GM19035 (cell line): ENCODE data around the gene STEAP3.

Experiments
- ATAC-seq: cut with Tn5 transposase; IDR thresholded peaks from one replicate; pipeline ENCODE4 v1.9.1; 2021; ENCODE audit not compliant: unreplicated experiment

STEAP3 gene

DNA sequence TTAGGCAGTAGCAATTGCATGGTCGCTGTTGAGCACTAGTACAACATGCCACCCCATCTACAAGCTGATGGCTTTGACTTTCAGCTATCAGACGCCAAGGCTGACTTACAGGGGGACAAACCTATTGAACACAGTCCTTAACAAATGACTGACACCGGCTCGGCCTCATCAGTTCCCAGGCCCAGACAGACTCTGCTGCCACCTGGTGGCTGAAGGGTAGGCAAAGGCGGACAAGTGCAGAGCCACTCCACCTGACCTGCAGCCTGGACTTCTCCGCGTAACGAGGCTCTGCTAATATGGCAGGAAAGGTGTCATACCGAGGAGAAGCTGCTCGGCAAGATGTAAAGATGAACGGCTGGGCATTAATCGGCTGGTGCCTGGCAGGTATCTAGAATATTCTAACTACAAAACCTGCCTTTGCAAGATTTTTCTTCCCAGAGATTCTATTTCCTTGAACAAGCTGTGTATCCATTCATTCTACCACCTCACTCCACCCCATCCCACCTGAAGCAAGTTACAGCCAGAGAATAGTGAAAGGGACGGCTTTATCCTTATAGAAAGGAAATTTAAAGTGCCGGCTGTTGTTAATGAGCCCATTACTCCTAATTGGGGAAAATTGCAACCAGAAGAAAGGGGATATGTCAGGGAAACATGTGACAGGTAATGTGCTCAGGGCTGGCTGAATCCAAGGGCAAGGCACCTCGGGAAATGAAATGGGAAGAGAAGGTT, 67.4 kb downstream of the STEAP3 start:
- no peak for ATAC-seq

DNA sequence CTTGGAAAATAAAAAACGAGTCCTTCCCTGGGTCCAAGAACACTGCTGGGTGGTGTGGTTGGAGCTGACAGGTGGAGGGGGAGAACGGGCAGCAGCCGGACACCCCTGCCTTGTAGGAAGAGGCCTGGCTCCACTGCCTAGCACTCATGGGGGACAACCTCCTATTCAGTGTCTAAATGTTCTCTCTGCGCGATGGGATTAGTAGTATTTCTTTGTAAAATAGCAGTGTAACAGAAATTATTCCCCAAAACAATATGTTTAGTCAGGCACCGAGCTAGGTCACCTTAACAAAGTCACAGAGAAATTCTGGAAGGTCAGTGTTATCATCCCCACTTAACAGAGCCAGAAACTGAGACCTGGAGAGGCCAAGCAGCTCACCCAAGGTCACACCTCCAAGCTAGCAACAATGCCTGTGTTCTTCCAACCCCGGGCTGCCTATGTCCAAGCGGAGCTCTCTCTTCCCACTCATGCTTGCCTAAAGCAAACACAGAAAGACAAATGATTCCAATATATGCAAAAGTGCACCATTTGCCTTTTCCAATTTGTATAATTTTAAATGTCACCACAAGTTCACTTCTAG, 68.0 kb downstream of the STEAP3 start:
- no peak for ATAC-seq

DNA sequence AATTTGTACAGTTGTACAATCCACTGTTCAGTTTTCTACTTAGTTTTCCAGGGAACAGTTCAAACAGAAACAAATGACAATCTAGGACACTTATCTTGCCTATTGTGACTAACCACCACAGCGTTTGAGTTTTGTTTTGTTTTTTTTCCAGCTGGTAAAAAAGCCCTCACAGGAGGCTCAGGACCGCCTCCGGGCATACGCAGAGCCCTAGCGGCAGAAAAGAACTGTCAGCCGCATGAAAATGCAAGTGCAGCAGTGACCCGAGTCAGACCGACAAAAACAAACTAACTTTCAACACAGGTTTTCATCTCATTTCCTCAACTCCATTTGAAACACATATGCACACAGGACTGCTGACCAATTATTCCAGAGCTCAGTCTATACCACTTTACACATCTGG, 68.6 kb downstream of the STEAP3 start:
- no peak for ATAC-seq

DNA sequence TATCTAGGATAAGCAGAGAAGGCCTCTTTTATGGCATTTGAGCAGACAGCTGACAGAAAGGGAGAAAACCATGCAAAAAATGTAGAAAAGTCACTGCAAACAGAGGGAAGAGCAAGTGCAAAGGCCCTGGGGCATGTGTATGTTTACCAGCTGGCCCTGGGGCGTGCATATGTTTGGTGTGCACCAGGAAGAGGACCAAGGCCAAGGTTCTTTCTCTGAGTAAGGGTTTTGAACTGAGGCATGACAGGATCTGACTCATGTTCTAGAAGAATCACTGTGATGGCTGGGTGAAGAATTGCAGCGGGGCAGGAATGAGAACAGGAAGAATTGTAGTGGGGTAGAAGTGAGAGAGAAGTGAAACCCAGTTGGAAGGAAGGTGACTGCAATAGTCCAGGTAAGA, 69.6 kb downstream of the STEAP3 start:
- ATAC-seq, result no peak

DNA sequence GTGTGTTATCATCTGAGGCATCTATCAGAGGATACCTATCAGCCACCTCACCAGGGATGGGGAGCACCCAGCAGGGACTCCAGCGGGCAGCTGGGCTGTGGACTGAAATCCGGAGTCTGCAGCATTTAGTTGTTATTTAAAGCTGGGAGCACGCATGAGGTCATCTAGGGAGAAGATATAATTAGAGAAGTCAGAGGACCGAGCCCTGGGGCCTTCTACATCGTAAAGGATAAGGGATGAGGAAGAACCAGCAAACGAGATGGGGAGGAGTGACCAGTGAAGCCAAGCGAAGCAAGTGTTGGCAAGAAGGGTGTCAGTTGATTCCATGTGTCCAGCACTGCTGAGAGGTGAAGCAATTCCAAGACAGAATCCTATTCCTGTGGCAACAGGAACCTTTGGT, 70.3 kb downstream of the STEAP3 start:
- ATAC-seq, result no peak

DNA sequence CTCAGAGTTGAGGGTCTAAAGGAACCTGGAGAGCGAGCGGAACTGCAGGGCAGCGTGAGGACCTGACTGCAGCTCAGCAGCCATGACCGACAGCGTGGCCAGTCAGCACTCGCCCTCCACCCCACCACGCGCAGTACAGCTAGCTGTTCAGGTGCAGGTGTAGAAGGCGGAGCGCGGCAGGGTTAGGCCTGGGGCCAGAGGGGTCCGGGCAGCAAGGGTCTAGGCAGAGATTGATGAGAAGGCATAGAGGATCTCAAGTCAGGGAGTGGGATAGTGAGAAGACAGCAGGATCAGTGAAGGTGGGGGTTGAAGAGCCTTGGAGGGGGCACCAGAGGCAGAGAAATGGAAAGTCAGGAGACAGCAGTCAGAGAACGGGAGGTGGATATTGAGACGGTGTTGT, 71.0 kb downstream of the STEAP3 start:
- no peak for ATAC-seq

DNA sequence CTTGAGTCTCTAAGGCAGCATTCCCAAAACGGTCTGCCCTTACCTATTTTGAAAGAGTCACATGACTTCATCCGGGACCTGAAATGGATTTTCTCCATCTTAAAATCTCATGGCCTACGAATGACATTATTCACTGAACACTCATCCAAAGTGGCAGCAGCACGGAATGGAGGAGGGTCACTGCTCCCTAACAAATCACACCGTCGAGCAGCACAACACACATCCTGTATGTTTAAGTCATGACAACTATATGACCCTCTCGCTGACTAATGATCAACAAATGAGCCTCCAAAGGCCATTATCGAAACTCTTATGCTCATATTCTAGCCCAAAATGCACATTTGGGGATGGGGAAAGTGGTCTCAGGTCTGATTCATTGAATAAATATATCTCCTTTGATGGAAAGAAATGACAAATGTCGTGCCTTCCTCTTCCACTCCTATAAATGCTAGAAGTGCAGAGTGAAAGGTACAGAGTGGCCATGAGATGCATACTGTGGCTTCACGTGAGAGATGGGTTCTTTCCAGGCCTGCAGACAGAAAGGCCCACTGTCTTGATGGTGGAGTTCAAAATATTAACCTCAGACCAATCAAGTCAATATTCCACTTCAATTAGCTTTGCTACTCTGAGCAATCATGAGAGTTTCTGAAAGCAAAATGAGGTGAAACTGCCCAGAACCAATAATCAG, 72.2 kb downstream of the STEAP3 start:
- no peak for ATAC-seq

DNA sequence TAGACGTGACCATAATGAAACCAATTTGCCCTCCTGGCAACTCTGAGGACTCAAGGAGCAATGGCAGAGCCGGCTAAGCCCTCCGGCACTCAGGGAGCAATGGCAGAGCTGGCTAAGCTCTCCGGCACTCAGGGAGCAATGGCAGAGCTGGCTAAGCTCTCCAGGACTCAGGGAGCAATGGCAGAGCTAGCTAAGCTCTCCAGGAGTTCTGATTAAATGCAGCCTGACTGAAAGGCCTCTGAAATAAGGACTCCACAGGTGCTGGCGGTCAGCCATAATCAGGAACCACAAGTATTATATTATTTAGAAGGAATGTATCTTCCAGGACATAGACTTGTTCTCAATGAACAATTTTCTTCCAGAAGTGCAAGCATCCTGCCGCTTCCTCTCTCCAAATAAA, 77.8 kb downstream of the STEAP3 start:
- no peak for ATAC-seq

DNA sequence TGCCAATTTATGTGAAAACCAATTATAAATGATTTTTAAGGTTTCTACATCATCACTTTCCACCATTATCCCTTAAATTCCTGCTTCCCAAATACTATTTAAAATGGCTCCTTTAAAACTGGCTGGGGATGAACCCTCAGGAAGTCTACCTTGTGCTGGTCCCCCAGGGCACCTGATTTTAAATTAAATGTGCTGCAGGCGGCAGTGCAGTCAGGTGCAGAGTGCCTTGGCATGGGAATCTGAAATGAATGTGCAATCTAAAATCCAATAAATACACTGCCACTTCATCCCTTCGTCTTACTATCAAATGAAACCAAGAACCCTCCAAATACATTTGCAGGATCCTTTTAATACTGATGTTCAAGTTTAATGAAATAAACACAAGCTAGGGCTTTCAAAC, 81.2 kb downstream of the STEAP3 start:
- ATAC-seq, result no peak

DNA sequence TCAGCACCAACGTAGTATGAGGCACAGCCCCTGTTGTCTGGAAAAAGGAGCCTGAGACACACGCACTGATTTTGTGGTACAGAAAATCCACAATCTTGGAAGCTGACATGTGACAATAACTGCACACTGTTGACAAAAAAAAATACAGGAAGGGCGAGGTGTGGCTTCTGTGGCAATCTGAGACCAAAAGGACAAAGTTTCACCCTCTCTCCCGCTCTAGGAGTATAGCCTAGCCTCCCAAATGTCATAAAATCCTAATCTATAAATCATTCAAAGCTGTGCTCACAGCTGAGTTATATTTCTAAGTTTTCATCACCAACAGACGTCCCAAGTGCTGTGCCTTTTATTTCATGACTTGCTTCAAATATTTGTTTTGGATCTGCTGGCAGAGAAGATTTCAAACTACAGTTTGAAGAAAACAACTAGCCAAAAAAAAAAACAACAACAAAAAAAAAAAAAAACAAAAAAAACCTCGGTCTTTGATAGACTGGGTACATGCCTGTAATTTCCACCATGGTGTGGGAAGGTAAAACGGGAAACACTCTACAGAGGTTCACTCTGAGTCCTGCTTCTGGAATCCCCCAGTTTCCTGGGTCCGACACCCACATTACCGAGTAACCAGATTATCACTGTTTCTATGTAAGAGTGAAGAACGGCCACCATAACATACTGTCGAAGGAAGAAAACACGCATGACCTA, 82.0 kb downstream of the STEAP3 start:
- ATAC-seq, result no peak

DNA sequence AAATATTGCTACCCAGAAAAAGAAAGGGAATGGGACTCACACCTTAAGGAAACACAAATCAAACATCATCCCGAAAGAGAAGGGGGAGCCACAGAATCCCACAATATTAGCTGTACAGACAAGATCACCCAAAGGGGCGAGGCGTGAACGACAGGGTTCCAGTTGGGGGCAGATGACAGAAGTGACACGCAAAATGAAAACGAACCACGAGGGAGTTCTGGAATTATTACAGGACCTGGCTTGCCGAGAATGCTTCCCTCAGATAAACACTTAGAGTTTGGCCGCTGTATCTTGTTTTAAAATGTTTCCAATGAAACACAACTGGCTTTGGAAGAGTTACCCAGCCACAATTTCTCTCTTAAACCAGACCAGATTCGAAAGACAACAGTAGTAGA, 82.6 kb downstream of the STEAP3 start:
- ATAC-seq, result no peak

DNA sequence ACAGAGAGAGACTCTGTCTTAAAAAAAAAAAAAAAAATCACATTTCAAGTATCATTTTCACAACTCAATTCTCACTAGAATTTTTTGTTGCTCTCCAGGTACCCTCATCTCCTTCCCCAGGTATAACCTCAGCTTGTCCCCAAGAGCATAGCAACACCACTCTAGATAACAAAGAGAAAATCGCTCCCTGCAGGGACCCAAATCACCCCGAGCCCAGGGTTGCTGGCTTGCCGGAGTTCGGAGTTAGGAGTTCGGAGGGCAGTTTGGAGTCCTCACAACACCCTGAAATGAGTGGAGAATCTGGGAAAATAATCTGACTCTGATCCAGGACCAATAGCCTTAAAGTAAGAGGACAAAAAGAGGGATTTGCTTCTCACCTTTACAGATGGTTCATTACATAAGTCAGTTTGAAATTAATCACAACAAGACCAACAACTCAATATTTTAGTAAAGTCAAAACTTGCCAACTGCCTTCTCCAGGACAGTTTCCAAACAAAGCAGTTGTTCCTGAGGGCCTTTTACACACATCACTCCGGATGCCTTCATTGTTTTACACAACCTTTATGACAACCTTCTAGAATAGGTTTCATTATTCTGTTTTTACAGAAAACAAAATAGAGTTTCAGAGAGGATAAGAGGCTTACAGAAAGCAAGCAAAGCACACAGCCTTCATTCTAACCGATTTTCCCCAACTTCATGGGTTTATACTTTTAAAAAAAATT, 83.9 kb downstream of the STEAP3 start:
- no peak for ATAC-seq

DNA sequence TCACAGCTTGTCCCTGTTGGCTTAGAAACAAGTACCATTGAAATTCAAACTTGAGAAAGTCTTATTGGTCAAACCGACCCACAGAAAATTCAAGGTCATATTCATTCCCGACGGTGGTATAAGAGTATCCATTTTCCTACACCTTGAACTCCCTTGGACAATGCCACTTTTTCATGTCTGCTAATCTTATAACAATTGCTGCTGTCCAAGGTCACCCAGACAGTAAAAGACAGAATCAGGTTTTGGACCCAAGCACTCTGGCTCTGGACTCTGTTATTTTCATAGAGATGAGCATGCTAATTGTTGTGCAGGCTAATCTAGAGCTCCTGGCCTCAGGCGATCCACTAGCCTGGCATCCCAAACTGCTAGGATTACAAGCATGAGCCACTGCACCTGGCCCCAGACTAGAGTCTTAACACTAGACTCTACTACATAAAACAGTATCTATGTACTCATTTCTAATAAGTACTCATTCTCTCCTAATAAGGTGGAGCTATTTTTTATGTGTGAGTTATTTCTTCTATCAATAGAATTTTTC, 85.2 kb downstream of the STEAP3 start:
- no peak for ATAC-seq

DNA sequence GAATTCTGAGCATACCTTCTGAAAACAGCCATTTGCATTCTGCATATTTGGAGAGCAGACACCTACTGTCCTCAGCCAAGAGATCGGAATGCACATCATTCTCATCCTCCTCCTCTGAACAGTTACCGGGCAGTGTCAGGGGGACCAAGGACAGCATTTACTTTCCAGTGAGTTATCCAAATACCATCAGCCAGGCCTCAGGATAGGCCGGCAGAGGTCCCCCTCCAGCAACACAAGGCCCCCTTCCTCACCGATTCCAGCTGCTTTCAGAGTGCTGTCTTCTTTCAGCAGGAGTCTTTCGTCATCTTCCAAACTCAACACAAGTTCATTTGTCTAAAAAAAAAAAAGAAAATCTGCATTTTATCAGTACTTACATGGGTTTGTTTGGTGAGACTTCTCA, 87.7 kb downstream of the STEAP3 start:
- ATAC-seq, result no peak

DNA sequence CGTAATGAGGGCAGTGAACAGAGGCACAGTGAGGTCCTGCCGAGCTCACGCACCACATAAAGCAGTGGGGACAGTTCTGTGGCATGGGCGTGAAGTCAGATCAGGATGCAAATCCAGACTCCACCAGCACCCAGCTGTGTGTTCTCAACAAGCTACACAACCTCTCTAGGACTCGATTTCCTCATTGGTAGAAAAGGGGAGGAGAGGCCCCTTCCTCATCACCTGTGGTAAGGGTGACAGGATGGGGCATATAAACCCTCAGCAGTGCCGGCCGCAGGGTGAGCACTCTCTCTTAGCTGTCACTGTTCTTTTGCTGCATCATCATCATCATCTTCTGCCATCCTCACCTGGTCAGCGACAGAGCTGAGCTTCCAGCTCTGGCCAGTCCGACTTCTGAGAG, 88.2 kb downstream of the STEAP3 start:
- ATAC-seq, result no peak
